Activated gamma-delta T cell (primary cell): ENCODE measurements around the gene USP34.
"Not testable (repeated sequence)": the region's sequence is repeated elsewhere in the genome, so short reads cannot be mapped to it uniquely, and the experiment has no call there.

Experiments
- DNase-seq: peaks from one replicate; lab custom pipeline; 2025; lab: John Stamatoyannopoulos, UW

Gene USP34

DNA sequence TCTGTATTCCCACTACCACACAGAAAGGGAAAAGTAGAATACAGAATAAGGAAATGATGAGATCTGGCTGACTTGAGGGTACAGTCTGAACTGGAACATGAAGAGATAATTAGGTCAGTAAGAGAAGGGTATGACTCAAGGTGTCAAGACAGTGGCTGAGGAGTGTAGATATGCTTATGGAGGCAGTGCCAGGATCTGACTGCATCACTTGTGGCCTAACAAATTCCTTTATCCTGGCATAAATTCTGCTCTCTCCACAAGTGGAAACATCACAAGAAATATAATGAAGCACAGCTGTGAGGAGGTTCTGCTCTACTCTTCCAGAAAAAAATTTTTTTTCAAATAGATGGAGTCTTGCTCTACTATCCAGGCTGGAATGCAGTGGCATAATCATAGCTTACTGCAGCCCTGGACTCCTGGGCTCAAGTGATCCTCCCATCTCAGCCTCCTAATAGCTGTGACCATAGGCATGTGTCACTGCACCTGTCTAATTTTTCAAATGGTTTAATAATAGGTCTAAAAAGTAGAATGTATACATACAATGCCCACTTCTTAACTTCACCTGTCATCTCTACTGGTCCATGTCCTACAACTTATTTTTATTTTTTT lies 223.6 kb downstream of the USP34 start:
- DNase-seq = no peak

DNA sequence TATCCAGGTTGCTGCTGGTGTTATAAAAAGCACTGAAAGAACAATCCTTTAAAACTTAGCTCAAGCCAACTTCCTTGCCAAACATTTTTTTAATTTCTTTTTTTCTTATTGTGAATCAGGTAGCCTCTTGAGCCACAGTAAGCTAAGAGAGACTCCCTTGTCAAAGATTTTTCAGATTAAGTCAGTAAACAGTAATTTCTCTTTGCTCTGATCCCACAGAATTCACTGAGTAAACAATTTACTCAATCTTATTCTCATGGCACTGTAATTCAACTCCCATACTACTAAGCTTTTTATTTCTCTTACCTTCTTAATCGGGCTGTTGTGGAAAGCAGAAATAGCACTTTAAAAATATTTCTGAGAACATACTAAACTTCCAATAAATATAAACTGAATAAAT lies 226.2 kb downstream of the USP34 start:
- DNase-seq = no peak

DNA sequence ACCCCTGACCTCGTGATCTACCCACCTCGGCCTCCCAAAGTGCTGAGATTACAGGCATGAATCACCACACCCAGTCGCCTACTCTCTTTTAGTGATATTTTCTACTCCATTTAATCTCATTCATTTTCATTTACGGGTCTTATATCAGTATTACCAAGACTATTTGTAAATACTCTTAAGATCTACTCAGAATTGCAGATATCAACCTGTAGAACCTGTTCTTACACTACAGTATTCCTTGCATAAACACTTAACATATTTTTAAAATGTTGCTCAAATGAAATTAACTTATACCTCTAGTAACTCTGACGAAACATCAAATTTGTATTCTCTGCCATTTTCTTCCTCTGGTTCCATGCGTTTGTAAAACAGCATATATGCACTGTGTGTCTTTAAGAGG lies 229.6 kb downstream of the USP34 start:
- no peak for DNase-seq

DNA sequence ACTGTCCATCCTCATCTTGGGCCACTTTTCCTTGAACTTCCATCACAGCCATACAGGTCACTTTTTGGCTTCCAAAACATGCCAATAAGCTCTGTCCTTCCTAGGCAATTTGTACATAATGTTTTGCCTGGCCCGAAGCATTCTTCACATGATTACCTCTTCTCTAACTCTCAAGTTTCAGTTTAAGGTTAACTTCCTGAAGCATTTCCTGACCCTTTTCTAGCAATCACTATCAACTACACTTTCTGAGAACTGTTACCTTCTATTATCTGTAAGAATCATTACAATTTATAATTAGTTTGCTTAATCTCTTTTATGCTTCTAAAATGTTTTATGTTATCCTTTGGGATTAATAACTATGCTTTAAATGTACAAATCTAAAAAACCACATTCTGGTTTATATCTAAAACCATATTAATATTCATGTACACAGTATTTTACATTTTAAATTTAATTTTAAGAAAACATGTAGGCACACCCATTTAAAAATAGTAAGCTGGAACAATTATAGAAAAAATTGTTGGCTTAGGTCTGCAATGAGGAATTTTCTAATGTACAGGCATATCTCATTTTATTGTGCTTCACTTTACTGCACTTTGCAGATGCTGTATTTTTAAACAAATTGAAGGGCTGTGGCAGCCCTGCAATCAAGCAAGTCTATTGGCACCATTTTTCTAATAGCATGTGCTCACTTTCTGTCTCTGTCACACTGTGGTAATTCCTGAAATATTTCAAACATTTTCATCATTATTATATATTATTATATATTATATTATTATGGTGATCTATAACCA lies 232.5 kb downstream of the USP34 start:
- no peak for DNase-seq

DNA sequence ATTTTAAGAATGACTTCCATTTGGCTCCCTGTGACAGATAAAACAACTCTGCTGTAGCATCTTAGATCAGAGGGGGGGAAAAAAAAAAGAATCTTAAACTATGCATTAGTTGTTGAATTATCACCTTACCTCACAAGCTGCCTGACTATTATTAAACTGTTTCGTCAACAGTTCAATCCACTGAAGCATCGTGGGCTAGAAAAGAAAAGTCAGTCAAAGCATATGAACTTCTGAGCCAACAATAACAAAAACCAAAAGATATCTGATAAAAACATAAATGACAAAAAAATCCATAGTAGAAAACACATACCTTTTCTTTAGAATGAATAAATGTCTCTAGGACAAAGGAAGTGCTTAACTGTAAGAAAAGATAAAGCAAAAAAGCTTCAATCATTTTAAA lies 235.2 kb downstream of the USP34 start:
- DNase-seq = no peak

DNA sequence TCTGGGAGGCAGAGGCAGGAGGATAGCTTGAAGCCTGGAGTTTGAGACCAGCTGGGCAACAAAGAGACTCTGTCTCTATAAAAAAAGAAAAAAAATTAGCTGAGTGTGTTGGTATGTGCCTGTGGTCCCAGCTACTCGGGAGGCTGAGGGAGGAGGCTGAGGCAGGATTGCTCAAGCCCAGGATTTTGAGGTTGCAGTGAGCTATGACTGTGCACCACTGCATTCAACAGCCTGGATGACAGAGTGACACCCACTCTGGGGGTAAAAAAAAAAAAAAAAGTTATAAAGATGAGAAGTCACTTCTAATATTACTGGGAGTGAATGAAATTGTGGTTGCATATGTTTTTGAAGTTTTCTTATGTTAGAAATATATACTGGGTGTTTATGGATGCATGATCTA lies 237.3 kb downstream of the USP34 start:
- no peak for DNase-seq

DNA sequence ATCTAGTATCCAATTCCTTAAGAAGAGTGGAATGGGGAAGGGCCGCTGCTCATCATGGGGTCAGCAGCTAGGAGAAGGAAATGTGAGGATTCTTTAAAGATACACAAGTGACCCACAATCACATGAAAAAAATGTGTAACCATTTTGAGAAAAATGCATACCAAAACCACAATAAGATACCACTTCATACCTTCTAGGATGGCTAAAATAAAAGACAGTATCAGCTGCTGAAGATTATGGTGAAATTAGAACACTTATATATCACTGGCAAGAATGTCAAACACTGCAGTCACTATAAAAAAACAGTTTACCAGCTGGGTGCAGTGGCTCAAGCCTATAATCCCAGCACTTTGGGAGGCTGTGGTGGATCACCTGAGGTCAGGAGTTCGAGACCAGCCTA lies 241.0 kb downstream of the USP34 start:
- no peak for DNase-seq

DNA sequence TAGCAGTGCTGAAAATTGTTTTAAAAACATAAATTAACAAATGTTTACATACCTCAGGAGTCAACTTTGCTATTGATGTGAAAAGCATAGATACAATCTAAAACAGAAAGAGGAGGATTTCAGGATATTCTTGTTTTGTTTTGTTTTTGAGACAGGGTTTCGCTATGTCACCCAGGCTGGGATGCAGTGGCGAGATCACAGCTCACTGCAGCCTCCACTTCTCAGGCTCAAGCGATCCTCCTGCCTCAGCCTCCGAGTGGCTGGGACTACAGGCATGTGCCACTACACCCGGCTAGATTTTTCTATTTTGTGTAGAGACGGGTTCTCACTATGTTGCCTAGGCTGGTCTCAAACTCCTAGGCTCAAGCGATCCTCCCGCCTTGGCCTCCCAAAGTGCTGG lies 248.3 kb downstream of the USP34 start:
- no peak for DNase-seq

DNA sequence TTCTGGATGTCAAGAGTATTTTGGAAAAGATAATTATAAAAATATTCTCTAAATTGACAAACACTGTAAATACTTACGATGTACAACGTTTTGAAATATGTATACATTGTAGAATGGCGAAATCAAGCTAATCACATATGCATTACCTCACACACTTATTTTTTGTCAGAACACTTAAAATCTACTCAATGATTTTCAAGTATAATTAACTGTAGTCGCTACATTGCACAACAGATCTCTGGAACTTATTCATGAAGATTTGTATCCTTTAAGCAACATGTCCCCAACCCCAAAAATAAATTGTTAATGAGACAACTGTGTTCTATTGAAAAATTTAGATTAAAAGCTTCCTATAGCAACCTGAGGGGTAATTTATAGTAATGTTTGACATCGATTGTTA lies 249.1 kb downstream of the USP34 start:
- no peak for DNase-seq

DNA sequence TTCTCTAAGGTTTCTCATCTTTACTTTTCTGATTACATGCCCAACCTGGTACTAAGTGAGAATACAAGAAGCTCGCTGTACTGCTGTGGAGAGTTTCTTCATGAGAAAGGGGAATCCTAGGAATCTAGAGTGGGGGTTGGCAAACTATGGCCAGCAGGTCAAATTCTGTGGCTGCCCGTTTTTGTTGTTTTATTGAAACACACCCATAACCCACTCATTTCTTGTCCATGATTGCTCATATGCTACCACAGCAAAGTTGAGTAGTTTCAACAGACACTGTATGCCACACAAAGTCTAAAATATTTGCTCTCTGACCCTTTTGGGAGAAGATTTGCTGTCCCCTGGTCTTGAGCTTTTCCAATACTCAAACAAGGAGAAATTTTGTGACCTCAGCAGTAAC lies 250.1 kb downstream of the USP34 start:
- DNase-seq = no peak

DNA sequence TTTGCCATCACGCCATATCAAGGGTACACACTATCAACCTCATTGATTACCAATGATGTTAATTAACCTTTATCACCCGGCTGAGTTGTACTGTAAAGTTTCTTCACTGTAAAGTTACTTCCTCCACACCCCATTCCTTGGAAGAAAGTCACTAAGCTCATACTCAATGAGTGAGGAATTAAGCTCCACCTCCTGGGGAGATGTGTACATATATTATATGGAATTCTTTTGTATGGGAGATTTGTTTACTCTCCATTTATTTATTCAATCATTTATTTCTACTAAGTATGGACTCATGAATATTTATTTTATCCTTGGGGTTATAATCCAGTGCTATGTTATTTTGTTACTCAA lies 252.1 kb downstream of the USP34 start:
- no peak for DNase-seq

DNA sequence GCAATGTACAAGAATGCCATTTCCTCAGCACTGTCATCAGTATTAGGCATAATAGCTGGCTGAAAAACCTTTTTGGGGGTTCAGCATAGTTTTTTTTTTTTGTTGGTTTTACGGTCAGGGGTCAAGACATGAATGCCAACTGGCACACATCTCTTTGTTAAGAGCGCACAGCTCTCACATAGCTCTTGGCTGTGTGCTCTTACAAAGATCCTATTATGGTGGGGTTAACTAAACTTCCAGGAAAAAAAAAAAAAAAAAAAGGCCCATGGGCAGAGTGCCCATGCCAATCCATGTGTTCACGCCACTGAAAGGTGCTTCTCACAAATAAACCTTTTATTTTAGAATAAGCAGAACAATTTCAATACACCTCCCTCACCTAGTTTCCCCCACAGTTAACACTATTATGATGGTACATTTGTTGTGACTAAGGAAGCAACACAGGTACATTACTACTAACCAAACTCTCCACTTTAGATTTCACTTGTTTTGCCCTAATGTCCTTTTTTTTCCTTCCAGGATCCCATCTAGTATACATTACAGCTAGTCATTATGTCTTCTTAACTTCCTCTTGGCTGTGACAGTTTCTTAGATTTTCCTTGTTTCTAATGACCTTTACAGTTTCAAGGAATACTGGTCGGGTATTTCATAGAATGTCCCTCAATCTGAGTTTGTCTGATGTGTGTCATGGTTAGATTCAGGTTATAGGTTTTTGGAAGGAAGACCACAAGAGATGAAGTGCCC lies 252.6 kb downstream of the USP34 start:
- DNase-seq = no peak

DNA sequence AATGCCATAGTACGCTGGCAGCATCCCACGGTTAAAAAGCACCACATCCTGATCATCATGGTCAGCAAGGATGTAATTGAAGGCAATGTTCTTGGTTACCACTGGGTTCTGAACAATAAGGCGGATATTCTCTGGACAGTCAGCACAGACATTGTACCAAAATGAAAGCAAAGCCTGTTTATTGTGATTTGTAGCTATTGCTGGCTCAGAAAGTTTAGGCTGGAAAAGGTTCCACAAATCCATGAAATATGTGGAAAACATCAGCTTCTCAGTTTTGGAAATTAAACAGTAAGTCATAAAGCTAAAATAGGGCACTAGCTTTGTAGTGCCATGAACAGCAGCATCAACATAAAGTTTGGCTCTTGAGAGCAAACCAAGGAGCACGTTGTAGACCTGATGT lies 256.7 kb downstream of the USP34 start:
- DNase-seq = no peak

DNA sequence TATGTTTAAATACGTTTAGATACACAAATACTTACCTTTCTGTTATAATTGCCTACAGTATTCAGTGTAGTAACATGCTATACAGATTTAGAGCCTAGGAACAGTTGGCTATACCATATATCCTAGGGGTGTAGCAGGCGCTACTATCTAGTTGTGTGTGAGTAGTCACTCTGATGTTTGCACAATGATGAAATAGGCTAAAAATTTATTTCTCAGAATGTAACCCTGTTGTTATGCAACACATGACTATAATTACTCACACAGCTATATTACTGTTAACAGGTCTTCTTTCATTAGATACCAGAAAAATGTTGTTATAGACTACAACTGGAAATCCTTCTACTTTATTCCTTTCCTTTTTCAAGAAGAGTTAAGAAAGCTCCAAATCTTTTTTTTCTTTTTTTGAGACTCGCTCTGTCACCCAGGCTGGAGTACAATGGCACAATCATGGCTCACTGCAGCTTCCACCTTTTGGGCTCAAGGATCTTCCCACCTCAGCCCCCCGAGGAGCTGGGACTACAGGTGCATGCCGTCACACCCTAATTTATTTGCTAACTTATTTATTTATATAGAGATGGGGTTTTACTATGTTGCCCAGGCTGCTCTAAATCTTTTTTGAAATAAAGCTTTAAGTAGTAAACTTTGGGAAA lies 260.4 kb downstream of the USP34 start:
- no peak for DNase-seq

DNA sequence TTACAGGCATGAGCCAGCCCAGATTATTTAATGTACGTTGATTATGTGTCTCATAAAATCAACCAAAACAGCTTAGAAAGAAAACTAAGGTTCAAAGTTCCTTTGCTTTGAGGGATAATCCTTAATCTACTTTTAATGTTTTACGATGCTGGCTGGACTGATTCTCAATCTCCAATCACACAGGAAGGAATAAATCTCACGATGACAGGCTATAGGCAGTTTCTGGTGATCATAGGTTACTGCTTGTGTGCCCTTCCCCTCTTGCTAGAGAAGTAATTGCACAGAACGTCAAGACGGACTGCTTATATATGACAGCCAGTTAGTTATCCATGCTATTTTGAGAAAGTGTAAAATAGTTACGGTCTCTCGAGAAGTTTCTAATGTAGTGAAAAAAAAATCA lies 265.8 kb downstream of the USP34 start:
- no peak for DNase-seq

DNA sequence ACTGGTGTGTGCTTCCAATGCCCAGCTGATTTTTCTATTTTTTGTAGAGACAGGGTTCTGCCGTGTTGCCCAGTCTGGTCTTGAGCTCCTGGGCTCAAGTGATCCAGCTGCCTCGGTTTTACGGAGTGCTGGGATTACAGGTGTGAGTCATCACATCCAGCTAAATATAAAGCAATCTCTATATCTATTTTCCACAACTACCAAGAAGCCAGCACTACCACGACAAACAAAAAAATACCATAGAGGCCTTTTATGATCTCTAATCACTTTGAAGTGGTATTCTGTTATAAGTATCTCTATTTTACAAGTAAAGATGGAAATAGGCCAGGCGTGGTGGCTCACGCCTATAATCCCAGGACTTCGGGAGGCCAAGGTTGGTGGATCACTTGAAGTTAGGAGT lies 274.2 kb downstream of the USP34 start:
- DNase-seq = no peak

DNA sequence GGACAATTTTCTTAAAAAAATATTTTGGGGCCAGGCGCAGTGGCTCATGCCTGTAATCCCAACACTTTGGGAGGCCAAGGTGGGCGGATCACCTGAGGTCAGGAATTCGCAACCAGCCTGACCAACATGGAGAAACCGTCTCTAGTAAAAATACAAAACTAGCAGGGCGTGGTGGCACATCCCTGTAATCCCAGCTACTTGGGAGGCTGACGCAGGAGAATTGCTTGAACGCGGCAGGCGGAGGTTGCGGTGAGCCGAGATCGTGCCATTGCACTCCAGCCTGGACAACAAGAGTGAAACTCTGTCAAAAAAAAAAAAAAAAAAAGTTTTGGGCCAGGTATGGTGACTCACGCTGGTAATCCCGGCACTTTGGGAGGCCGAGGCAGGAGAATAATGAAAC lies 276.2 kb downstream of the USP34 start:
- DNase-seq = not testable (repeated sequence)

DNA sequence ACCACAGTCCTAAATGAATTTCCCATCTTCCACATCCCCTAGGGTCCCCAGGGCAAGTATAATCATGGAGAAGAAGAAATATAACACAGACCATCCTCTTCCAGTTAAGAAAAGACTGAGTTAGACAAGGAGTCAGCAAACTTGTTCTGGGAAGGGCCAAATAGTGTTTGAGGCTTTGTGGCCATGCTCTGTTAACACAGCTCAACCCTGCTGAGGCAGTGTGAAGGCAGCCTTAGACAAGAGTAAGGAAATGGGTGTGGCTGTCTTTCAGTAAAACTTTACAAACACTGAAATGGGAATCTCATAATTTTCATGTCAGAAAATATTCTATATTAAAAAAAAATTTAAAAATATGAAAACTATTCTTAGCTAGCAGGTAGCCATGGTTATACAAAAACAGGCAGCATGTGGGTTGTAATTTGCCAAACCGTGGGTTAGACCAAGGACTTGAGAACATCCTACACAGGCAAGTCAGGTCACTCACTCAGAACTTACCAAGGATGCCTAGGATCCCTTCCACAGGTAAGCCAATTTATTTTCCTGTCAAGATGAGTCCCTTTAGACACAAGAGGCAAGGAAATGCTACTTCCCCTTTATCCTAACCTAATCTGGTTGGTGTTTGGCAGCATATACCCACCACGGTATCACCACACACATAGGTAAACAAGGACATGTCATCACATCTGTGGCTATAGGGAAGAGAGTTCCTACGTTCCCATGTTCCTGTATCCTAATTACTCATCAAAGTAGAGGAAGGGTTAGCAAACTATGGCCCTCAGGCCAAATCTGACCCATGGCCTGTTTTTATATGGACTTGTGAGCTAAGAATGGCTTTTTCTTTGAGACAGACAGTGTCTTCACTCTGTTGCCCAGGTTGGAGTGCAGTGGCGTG lies 277.0 kb downstream of the USP34 start:
- no peak for DNase-seq

DNA sequence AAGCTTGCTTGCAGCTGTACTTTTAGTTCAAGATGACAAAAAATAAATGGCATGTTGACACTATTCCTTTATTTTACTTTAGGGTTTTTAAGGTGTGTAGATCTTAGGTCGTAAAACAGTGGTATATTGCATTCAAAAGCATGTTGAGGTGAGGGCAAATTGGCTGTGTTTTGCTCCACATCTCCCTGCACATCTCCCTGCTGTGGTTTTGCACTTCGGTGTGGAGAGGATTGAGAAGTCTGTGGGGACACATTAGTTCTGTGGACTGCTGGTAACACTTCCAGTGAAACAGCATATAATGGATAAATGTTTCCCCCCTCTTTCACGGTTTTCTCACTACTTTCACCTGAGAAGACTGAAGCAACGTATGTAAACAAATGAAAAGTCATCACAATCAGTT lies 283.8 kb downstream of the USP34 start:
- DNase-seq = no peak

DNA sequence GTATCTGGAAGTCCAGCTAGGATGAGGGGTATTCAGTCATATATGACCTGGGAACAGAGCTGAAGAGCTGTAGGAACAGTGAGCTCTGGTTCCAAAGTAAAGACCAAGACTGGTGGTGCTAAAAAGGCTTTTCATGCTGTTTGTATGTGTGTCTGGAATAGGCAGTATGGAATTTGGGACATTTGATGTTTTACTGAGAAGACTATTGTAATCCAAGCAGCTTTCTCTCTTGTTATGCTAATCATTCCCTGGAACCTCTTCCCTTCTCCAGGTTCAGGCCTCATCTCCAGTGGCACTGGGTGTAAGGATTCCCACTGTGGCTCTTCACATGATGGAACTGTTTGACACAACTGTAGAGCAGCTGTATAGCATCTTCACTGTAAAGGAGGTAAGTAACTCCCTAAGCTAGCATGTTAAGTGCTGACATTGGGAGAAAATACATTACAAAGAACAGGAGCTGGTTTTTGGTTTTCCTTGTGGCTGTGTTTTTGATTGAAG lies 285.6 kb downstream of the USP34 start:
- no peak for DNase-seq

DNA sequence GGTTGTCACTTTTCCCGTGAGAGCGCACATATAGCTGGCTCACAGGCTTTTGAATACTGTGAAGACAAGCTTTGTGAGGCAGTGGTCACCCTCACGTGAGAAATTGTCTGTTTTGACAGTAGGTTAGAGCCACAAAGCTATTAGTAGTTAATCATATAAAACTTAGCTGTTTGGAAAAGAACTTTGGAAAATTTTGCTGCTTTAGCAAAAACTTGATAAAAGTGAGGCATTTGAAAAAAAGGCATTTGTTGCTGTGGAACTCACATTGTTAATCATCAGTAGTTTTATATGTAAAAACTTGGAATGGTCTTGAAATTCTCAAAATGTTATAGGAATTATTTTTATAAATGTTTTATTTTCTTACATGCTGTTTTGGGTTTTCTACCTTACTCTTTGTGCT lies 286.6 kb downstream of the USP34 start:
- DNase-seq = no peak

DNA sequence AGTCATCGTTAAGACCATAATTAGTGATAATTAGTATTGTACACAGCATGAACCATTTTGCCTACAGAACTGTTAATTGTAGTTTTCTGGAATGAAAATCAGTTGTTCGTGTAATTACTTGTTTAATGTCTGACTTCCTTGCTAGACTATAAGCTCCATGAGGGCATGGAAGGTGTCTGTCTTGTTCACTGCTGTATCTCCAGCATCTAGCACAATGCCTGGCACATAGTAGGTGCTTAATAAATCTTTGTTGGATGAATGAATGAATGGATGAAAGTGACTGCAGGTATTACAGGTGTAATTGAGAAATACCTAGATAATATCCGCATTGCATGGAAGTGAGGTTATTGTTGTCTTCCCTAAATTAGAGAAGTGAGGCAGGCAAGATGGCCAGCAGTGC lies 287.1 kb downstream of the USP34 start:
- no peak for DNase-seq
